HepG2 (cell line): ENCODE data around the gene GMEB1. TPM values are rescaled to one million over a fixed set of nuclear protein-coding genes. Genes with fewer than 3 reads are reported as not detected.
A peak's percentile ranks its signal among the peaks of the same experiment; 100 is the strongest.

Source experiments
- HMG20B ChIP-seq: conservative IDR thresholded peaks from 2 replicates; pipeline ENCODE4 v1.6.1; 2016; ENCODE audit warnings: missing genetic modification reagents, missing compliant biosample characterization
- HOXA7 ChIP-seq: sonication (generic); formaldehyde crosslinking; IDR thresholded peaks from 2 replicates; pipeline ENCODE4 v1.8.1; 2022; ENCODE audit warnings: mild to moderate bottlenecking, missing genetic modification reagents, moderate library complexity
- MAF1 ChIP-seq: sonication (generic); formaldehyde crosslinking; IDR thresholded peaks from 2 replicates; pipeline ENCODE4 v1.5.0; 2020; ENCODE audit warnings: missing genetic modification reagents, borderline replicate concordance
- SIN3B ChIP-seq: fragments of 150-350 bp; IDR thresholded peaks from 2 replicates; pipeline ENCODE4 v1.6.1; 2014; ENCODE audit warnings: low read length
- TMF1 ChIP-seq: sonication (generic); formaldehyde crosslinking; IDR thresholded peaks from 2 replicates; pipeline ENCODE4 v1.8.1; 2022; ENCODE audit warnings: low read depth, missing genetic modification reagents
- ZNF629 ChIP-seq: sonication (generic); formaldehyde crosslinking; conservative IDR thresholded peaks from 2 replicates; pipeline ENCODE4 v1.5.0; 2020; ENCODE audit warnings: missing genetic modification reagents
- polyA plus RNA-seq, 8 experiments: library from polyadenylated mRNA; depleted of rRNA in 3 of 8; stranded (reverse) in 7 of 8; unstranded in 1 of 8; fragments of >200 nt; fragmentation: Illumina TruSeq in 4 of 8; extraction: Trizol in 4 of 8; gene quantifications; 2 replicates each; pipeline versions ENCODE4 v1.2.1 to v1.2.3, GENCODE V29; 2011 to 2016; ENCODE audit warnings: low read depth in 4 of 8, missing spikeins in 1 of 8, mixed read lengths in 1 of 8; ENCODE audit not compliant: insufficient read depth in 1 of 8
- total RNA-seq, 5 experiments: library from RNA; depleted of rRNA; stranded (reverse); fragments of >200 nt; fragmentation: Illumina TruSeq; extraction: Trizol; gene quantifications; 2 replicates each; pipeline ENCODE4 v1.2.3, GENCODE V29; 2016; ENCODE audit warnings: low read depth in 1 of 5
- TF ChIP-seq, protein P1 (sequence below), 2 experiments: fragments of 450-650 bp in 1 of 2; sonication (generic) in 1 of 2; formaldehyde crosslinking in 1 of 2; IDR thresholded peaks; 2 replicates each; pipeline versions ENCODE4 v1.6.1 to v1.8.0; 2016 to 2022; ENCODE audit warnings: antibody characterized with exemption in 1 of 2, mild to moderate bottlenecking in 1 of 2, missing genetic modification reagents in 1 of 2
- TF ChIP-seq, protein P2 (sequence below): sonication (generic); formaldehyde crosslinking; IDR thresholded peaks from 2 replicates; pipeline ENCODE4 v1.4.0; 2020; ENCODE audit warnings: mild to moderate bottlenecking, missing genetic modification reagents
- TF ChIP-seq, protein P3 (sequence below): sonication (generic); formaldehyde crosslinking; conservative IDR thresholded peaks from 2 replicates; pipeline ENCODE4 v1.4.0; 2020; ENCODE audit warnings: missing genetic modification reagents
- TF ChIP-seq, protein P4 (sequence below): sonication (generic); formaldehyde crosslinking; IDR thresholded peaks from 2 replicates; pipeline ENCODE4 v1.8.1; 2022; ENCODE audit warnings: low read depth, mild to moderate bottlenecking, missing genetic modification reagents
- TF ChIP-seq, protein P5 (sequence below): IDR thresholded peaks from 2 replicates; pipeline ENCODE4 v1.6.1; 2016; ENCODE audit warnings: low read depth, borderline replicate concordance

Gene GMEB1
- total and polyA plus RNA-seq, 2 of the 13 experiments (the other 11 are each of a cell fraction or from before 2014, with no cell fraction given), result 3.0 to 6.0 TPM

DNA sequence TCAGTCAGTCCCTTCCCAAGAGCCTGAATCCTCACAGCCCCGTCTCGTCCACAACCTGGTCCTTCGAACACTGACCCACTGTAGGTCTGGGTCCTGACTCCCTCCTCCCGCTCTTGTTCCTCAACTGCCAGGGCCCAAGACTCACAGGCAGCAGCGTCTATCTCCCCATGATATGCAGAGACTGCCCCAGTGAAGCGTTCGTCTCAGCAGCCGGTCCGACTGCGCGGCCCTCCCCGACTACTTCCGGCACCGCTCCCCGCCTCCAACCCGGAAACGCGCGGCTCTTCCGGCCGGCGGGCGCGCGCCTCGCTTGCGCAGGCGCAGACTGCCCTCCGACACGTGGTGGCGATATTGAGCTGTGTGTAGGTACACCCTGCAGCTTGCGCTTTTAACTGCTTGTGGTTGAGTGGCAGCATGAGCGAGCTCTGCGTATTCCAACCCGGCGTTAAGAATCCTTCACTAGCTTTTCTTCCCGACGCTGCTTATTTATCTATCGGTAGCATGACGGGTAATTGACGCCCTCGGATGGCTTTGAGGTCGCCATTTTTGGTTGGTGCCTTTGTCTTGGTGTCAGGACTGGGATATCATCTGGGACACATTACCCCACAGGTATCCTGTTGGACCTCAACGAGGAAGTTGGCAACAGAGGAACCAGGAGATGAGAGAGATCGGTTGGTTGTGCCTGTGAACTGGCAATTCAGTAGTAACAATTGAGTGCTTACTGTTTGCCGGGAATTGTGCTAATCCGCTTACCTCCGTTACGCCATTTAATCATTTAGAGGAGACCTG, 25.5 kb upstream of the GMEB1 start, which contains the start of gene TAF12 (continued):
- TF ChIP-seq, protein P1, sequence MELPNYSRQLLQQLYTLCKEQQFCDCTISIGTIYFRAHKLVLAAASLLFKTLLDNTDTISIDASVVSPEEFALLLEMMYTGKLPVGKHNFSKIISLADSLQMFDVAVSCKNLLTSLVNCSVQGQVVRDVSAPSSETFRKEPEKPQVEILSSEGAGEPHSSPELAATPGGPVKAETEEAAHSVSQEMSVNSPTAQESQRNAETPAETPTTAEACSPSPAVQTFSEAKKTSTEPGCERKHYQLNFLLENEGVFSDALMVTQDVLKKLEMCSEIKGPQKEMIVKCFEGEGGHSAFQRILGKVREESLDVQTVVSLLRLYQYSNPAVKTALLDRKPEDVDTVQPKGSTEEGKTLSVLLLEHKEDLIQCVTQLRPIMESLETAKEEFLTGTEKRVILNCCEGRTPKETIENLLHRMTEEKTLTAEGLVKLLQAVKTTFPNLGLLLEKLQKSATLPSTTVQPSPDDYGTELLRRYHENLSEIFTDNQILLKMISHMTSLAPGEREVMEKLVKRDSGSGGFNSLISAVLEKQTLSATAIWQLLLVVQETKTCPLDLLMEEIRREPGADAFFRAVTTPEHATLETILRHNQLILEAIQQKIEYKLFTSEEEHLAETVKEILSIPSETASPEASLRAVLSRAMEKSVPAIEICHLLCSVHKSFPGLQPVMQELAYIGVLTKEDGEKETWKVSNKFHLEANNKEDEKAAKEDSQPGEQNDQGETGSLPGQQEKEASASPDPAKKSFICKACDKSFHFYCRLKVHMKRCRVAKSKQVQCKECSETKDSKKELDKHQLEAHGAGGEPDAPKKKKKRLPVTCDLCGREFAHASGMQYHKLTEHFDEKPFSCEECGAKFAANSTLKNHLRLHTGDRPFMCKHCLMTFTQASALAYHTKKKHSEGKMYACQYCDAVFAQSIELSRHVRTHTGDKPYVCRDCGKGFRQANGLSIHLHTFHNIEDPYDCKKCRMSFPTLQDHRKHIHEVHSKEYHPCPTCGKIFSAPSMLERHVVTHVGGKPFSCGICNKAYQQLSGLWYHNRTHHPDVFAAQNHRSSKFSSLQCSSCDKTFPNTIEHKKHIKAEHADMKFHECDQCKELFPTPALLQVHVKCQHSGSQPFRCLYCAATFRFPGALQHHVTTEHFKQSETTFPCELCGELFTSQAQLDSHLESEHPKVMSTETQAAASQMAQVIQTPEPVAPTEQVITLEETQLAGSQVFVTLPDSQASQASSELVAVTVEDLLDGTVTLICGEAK (IDR thresholded peaks at IDR 0.05), result peak; percentile 86
- TF ChIP-seq, protein P1 (CRISPR knock-in tag; IDR thresholded peaks at IDR 0.05), result peak; percentile 83
- TF ChIP-seq, protein P2, sequence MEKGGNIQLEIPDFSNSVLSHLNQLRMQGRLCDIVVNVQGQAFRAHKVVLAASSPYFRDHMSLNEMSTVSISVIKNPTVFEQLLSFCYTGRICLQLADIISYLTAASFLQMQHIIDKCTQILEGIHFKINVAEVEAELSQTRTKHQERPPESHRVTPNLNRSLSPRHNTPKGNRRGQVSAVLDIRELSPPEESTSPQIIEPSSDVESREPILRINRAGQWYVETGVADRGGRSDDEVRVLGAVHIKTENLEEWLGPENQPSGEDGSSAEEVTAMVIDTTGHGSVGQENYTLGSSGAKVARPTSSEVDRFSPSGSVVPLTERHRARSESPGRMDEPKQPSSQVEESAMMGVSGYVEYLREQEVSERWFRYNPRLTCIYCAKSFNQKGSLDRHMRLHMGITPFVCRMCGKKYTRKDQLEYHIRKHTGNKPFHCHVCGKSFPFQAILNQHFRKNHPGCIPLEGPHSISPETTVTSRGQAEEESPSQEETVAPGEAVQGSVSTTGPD (CRISPR knock-in tag), result no peak
- TF ChIP-seq, protein P3, sequence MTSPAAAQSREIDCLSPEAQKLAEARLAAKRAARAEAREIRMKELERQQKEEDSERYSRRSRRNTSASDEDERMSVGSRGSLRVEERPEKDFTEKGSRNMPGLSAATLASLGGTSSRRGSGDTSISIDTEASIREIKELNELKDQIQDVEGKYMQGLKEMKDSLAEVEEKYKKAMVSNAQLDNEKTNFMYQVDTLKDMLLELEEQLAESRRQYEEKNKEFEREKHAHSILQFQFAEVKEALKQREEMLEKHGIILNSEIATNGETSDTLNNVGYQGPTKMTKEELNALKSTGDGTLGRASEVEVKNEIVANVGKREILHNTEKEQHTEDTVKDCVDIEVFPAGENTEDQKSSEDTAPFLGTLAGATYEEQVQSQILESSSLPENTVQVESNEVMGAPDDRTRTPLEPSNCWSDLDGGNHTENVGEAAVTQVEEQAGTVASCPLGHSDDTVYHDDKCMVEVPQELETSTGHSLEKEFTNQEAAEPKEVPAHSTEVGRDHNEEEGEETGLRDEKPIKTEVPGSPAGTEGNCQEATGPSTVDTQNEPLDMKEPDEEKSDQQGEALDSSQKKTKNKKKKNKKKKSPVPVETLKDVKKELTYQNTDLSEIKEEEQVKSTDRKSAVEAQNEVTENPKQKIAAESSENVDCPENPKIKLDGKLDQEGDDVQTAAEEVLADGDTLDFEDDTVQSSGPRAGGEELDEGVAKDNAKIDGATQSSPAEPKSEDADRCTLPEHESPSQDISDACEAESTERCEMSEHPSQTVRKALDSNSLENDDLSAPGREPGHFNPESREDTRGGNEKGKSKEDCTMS, result no peak
- TF ChIP-seq, protein P4, sequence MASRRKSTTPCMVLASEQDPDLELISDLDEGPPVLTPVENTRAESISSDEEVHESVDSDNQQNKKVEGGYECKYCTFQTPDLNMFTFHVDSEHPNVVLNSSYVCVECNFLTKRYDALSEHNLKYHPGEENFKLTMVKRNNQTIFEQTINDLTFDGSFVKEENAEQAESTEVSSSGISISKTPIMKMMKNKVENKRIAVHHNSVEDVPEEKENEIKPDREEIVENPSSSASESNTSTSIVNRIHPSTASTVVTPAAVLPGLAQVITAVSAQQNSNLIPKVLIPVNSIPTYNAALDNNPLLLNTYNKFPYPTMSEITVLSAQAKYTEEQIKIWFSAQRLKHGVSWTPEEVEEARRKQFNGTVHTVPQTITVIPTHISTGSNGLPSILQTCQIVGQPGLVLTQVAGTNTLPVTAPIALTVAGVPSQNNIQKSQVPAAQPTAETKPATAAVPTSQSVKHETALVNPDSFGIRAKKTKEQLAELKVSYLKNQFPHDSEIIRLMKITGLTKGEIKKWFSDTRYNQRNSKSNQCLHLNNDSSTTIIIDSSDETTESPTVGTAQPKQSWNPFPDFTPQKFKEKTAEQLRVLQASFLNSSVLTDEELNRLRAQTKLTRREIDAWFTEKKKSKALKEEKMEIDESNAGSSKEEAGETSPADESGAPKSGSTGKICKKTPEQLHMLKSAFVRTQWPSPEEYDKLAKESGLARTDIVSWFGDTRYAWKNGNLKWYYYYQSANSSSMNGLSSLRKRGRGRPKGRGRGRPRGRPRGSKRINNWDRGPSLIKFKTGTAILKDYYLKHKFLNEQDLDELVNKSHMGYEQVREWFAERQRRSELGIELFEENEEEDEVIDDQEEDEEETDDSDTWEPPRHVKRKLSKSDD (CRISPR knock-in tag), result peak; percentile 83; the same call in 1 of the 2 replicates
- TF ChIP-seq ZNF629 (CRISPR knock-in tag) (no peak; the same call in 1 of the 2 replicates), HOXA7 (no peak), SIN3B (peak; percentile 18; the same call in 1 of the 2 replicates), MAF1 (CRISPR knock-in tag) (0 out of 2 replicates have a peak, but pooled peaks have one; percentile 60), HMG20B (CRISPR knock-in tag) (0 out of 2 replicates have a peak, but pooled peaks have one; percentile 28), TMF1 (CRISPR knock-in tag) (no peak)
- TF ChIP-seq, protein P5, sequence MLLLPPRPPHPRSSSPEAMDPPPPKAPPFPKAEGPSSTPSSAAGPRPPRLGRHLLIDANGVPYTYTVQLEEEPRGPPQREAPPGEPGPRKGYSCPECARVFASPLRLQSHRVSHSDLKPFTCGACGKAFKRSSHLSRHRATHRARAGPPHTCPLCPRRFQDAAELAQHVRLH (CRISPR knock-in tag), result peak; percentile 73; the same call in 1 of the 2 replicates
